Stimulated activated naive B cell treated with anti-CD40 and anti-IgM and Interleukin-4, amounts not matched to agents 10 μg/mL and 1 μg/mL and 100 μg/mL, for 72 hours (primary cell): ENCODE data around the gene IKZF2.

Source experiments
- ATAC-seq, 2 donors: fragments of 150-1000 bp; cut with Tn5 transposase; replicated peaks; 2 replicates each; pipeline ENCODE4 v1.10.0; 2021; ENCODE audit warnings: moderate library complexity in 1 of 2
- DNase-seq: peaks from one replicate; pipeline ENCODE4 v3.0.0; 2021
- H3K27ac Mint-ChIP-seq: one replicate; pipeline ENCODE4 v1.8.0; 2022; ENCODE audit warnings: mild to moderate bottlenecking, mixed read lengths
- H3K27me3 Mint-ChIP-seq, 2 donors: one replicate each; pipeline ENCODE4 v1.8.0; 2022; ENCODE audit warnings: mixed read lengths in 2 of 2
- H3K36me3 Mint-ChIP-seq, 2 donors: one replicate each; pipeline ENCODE4 v1.8.0; 2022; ENCODE audit warnings: mixed read lengths in 2 of 2, mild to moderate bottlenecking in 1 of 2
- H3K4me1 Mint-ChIP-seq, 2 donors: one replicate each; pipeline ENCODE4 v1.8.0; 2022; ENCODE audit warnings: mixed read lengths in 2 of 2, mild to moderate bottlenecking in 1 of 2
- H3K4me3 Mint-ChIP-seq, 2 donors: one replicate each; pipeline ENCODE4 v1.8.0; 2022; ENCODE audit warnings: mild to moderate bottlenecking in 2 of 2, mixed read lengths in 2 of 2, moderate library complexity in 1 of 2
- H3K9me3 Mint-ChIP-seq, 2 donors: one replicate each; pipeline ENCODE4 v1.8.0; 2022; ENCODE audit warnings: mixed read lengths in 2 of 2, mild to moderate bottlenecking in 1 of 2

Gene IKZF2

GRCh38 chr2:213002383-213002782, 149.0 kb downstream of the IKZF2 start:
- peaks cover 9 to 13% of the 10 kb centered on the region in 2 donors for H3K36me3 Mint-ChIP-seq
- no peak overlapping the region for H3K27ac Mint-ChIP-seq
- peaks cover 7 to 17% of the 10 kb centered on the region in 2 donors for H3K4me1 Mint-ChIP-seq
- ATAC-seq (no peak), DNase-seq (no peak)
- H3K9me3 Mint-ChIP-seq: peaks cover 0 to 3% of the 10 kb centered on the region in 2 donors
- H3K27me3 Mint-ChIP-seq: no peaks in the 10 kb centered on the region
- no peak overlapping the region for H3K4me3 Mint-ChIP-seq

DNA sequence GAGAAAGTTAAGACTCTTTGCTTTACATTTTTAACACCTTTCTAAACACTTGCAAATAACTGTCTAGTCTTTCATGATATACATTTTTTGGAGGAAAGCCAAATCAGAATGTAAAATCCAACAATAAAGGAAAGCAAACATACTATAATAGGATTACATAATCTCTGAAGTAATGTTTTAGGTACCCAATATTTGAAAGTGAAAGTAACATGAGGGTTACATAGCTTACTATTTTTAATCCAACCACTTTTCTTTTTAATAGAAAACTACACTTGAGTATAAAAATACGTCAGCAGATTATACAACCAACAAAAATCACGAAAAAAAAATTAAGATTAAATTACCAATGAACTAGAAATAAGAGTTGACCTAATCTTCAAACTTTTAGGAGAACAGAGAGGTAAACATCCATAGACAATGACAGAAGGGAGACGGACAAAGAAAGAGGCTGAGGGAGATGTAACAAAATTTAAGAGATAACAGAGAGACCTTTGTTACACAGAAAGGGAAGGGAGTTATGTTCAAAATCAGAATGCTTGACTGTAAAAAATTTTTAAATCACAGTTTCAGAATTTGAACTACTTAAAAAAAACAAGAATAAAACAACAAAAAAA, 150.0 kb downstream of the IKZF2 start:
- Mint-ChIP-seq H3K4me1 (peaks cover 7 to 17% of the 10 kb centered on the region in 2 donors), H3K36me3 (peaks cover 7 to 11% of the 10 kb centered on the region in 2 donors), H3K27me3 (no peaks in the 10 kb centered on the region), H3K9me3 (peaks cover 0 to 3% of the 10 kb centered on the region in 2 donors), H3K4me3 (peak overlapping the region; percentile 42 to 54), H3K27ac (peak overlapping the region; percentile 20)
- DNase-seq (no peak), ATAC-seq (no peak)

- peaks cover 5 to 7% of the 10 kb centered on the region in 2 donors for H3K4me1 Mint-ChIP-seq
- no peak overlapping the region for H3K27ac Mint-ChIP-seq
- DNase-seq: no peak
- ATAC-seq: no peak
- no peak overlapping the region for H3K4me3 Mint-ChIP-seq
- peaks cover 7 to 11% of the 10 kb centered on the region in 2 donors for H3K36me3 Mint-ChIP-seq
- peaks cover 0 to 3% of the 10 kb centered on the region in 2 donors for H3K9me3 Mint-ChIP-seq
- H3K27me3 Mint-ChIP-seq: no peaks in the 10 kb centered on the region
Measured at GRCh38 chr2:212998626-212999359, 152.6 kb downstream of the IKZF2 start.

DNA sequence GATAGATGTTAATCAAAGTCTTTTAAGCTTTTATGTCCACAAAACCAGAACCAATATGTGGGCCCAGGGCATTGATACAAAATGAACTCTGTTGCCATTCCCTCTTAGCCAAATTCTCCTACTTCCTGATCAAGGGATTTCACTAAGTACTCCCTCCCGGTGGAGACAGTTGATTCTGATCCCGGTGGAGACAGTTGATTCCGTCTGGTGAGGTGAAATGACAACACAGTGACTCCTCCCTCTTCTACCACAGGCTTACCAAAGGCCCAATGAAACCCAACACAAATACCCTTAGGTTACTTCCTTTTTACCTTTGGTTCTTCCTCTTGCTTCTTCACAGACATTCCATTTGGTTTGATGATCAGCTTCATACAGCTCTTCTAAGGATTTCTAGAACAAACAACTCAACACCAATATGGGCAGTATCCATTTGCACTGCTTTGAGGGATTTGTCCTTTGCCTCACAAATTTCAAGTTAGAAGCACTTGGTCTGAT, 153.8 kb downstream of the IKZF2 start:
- Mint-ChIP-seq H3K4me3 (no peak overlapping the region), H3K27me3 (no peaks in the 10 kb centered on the region), H3K27ac (no peak overlapping the region), H3K36me3 (peaks cover 13 to 18% of the 10 kb centered on the region in 2 donors), H3K4me1 (peaks cover 5 to 7% of the 10 kb centered on the region in 2 donors), H3K9me3 (peaks cover 0 to 3% of the 10 kb centered on the region in 2 donors)
- ATAC-seq: no peak
- no peak for DNase-seq

- Mint-ChIP-seq H3K27me3 (no peaks in the 10 kb centered on the region), H3K4me3 (no peak overlapping the region), H3K27ac (no peak overlapping the region), H3K9me3 (peaks cover 0 to 3% of the 10 kb centered on the region in 2 donors), H3K36me3 (peaks cover 15 to 21% of the 10 kb centered on the region in 2 donors), H3K4me1 (peaks cover 3 to 6% of the 10 kb centered on the region in 2 donors)
- ATAC-seq (no peak), DNase-seq (no peak)
Measured at GRCh38 chr2:212995920-212996319, 155.5 kb downstream of the IKZF2 start.

DNA sequence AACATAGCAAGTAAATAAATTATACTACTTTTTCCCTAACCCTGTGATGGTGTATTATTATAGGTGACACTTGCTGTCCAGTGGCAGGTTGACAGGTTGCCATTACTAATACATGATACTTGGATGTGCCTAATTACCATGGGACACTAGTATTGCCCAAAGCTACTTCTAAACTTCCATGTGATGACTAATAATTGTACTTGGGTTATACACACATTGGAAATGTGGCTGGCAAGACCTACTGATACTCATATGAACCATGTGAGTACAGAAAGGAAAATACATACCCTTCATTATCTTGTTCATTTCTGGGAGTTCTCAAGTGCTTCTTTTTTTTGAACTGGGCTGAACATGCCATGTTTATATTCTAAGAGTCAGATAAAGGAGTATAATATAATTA, 156.4 kb downstream of the IKZF2 start:
- H3K36me3 Mint-ChIP-seq: peaks cover 15 to 21% of the 10 kb centered on the region in 2 donors
- no peak for DNase-seq
- no peak overlapping the region for H3K4me3 Mint-ChIP-seq
- no peaks in the 10 kb centered on the region for H3K27me3 Mint-ChIP-seq
- H3K4me1 Mint-ChIP-seq: peaks cover 3 to 6% of the 10 kb centered on the region in 2 donors
- no peak overlapping the region for H3K27ac Mint-ChIP-seq
- H3K9me3 Mint-ChIP-seq: peaks cover 0 to 3% of the 10 kb centered on the region in 2 donors
- ATAC-seq: no peak

- no peak for ATAC-seq
- Mint-ChIP-seq H3K27ac (no peak overlapping the region), H3K36me3 (peaks cover 20 to 23% of the 10 kb centered on the region in 2 donors), H3K9me3 (peaks cover 2 to 4% of the 10 kb centered on the region in 2 donors), H3K4me1 (peaks cover 0 to 6% of the 10 kb centered on the region in 2 donors), H3K4me3 (no peak overlapping the region), H3K27me3 (no peaks in the 10 kb centered on the region)
- DNase-seq: no peak
Measured at GRCh38 chr2:212991120-212991519, 160.3 kb downstream of the IKZF2 start.

GRCh38 chr2:212990697-212991096, 160.7 kb downstream of the IKZF2 start:
- H3K27me3 Mint-ChIP-seq: no peaks in the 10 kb centered on the region
- no peak overlapping the region for H3K27ac Mint-ChIP-seq
- DNase-seq (no peak), ATAC-seq (no peak)
- no peak overlapping the region for H3K4me3 Mint-ChIP-seq
- peaks cover 20 to 22% of the 10 kb centered on the region in 2 donors for H3K36me3 Mint-ChIP-seq
- H3K9me3 Mint-ChIP-seq: peaks cover 2 to 4% of the 10 kb centered on the region in 2 donors
- peaks cover 0 to 6% of the 10 kb centered on the region in 2 donors for H3K4me1 Mint-ChIP-seq

- Mint-ChIP-seq H3K4me1 (peaks cover 0 to 6% of the 10 kb centered on the region in 2 donors), H3K27ac (no peak overlapping the region), H3K36me3 (peaks cover 12 to 13% of the 10 kb centered on the region in 2 donors), H3K9me3 (peaks cover 2 to 4% of the 10 kb centered on the region in 2 donors), H3K4me3 (no peak overlapping the region), H3K27me3 (no peaks in the 10 kb centered on the region)
- no peak for DNase-seq
- ATAC-seq: no peak
Measured at GRCh38 chr2:212987492-212987891, 163.9 kb downstream of the IKZF2 start.

- Mint-ChIP-seq H3K4me3 (no peak overlapping the region), H3K27ac (no peak overlapping the region), H3K36me3 (peaks cover 9 to 11% of the 10 kb centered on the region in 2 donors), H3K27me3 (no peaks in the 10 kb centered on the region), H3K4me1 (peaks cover 5 to 6% of the 10 kb centered on the region in 2 donors), H3K9me3 (peaks cover 2 to 4% of the 10 kb centered on the region in 2 donors)
- ATAC-seq (no peak), DNase-seq (no peak)
Measured at GRCh38 chr2:212984129-212984528, 167.3 kb downstream of the IKZF2 start.

DNA sequence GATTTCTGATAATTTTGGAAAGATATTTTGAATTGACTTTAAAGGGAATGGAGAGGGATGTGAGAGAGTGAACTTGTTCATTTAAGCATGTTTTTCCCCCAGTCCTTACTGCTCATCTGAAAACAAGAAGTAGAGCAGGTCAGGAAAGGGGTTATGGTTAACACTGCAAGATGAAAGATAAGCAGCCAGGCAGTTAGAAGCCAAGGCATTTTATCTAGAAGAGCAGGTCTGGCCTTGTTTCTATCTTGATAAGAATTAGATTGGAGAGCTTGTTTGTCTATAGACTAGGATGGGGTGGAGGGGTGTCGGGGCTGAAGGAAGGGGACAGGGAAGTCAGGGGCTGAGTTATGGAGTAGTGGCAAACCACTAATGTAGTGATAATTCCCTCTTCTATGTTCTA, 171.6 kb downstream of the IKZF2 start:
- Mint-ChIP-seq H3K4me3 (no peak overlapping the region), H3K4me1 (peaks cover 6 to 10% of the 10 kb centered on the region in 2 donors), H3K9me3 (no peaks in the 10 kb centered on the region), H3K36me3 (peaks cover 4 to 8% of the 10 kb centered on the region in 2 donors), H3K27ac (no peak overlapping the region), H3K27me3 (no peaks in the 10 kb centered on the region)
- DNase-seq (no peak), ATAC-seq (no peak)

DNA sequence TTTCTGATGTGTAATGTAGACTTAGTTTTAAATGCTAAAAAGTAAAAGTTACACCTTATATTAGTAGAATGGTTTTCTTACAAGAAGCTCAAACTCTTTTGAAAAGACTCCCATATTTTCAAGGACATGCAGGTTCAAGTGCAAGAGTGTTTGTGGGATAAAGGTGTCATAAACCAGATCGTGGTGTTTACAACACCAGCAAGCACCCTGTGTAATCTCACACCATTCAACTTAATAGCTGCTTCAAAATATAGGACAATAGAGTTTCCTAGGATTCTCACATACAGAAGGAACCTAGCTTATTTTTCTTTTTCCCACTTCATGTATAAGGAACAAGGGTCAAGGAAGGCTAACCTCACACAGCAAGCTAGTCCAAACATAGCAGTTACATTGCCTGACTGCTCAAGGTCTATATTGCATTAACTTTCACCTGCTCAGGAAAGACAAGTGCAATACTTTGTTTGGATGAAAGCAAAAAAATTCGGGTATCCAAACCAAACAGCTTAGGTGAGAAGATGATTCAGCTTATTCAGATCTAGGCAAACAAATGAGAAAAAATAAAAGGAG, 172.3 kb downstream of the IKZF2 start:
- Mint-ChIP-seq H3K4me1 (peaks cover 6 to 10% of the 10 kb centered on the region in 2 donors), H3K36me3 (peaks cover 4 to 8% of the 10 kb centered on the region in 2 donors), H3K9me3 (no peaks in the 10 kb centered on the region), H3K4me3 (no peak overlapping the region), H3K27me3 (no peaks in the 10 kb centered on the region), H3K27ac (no peak overlapping the region)
- ATAC-seq (no peak), DNase-seq (no peak)

DNA sequence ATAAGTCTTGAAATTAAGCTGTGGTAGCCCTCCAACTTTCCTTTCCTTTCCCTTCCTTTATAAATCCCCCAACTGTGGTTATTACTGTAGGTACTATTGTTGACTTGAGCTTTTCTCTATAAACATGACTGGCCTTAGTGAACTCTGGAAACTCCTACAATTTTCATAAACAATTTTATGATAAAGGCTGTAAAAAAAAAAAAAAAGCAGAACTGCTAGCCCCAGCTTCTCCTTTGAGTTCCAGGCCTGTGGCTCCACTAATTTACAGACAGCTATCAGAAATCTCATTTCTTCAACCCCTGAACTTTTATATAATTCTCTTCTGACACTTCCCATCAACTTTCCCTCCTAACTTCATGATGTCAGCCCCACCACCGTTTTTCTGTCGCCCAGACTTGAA, 174.3 kb downstream of the IKZF2 start:
- Mint-ChIP-seq H3K27ac (no peak overlapping the region), H3K4me1 (peaks cover 6 to 10% of the 10 kb centered on the region in 2 donors), H3K36me3 (peaks cover 8% of the 10 kb centered on the region in 2 donors), H3K9me3 (no peaks in the 10 kb centered on the region), H3K4me3 (no peak overlapping the region), H3K27me3 (no peaks in the 10 kb centered on the region)
- DNase-seq (no peak), ATAC-seq (no peak)

DNA sequence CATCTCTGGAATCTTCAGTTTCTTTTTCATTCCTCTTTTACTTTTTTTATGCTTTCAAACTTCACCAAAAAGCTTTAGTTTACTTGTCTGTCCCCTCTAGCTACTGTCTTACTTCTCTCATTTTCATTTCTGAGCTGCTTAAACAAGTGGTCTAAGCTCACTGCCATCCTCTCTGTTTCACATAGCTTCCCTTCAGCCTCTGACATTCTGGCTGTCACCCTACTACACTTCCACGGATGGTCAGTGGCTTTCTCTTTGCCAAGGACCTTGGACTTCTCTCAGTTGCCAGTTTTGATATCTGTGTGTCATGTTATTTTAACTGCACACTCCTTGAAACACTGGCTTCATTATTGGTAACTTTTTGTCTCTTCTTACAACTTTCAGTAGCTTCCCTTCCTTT, 176.1 kb downstream of the IKZF2 start:
- peaks cover 8 to 12% of the 10 kb centered on the region in 2 donors for H3K36me3 Mint-ChIP-seq
- H3K4me1 Mint-ChIP-seq: peaks cover 6 to 10% of the 10 kb centered on the region in 2 donors
- H3K27me3 Mint-ChIP-seq: no peaks in the 10 kb centered on the region
- no peak for ATAC-seq
- H3K27ac Mint-ChIP-seq: no peak overlapping the region
- H3K9me3 Mint-ChIP-seq: no peaks in the 10 kb centered on the region
- DNase-seq: no peak
- no peak overlapping the region for H3K4me3 Mint-ChIP-seq
